H9 (cell line): Measurements from ENCODE around the gene MEPE. TPM values are rescaled to one million over a fixed set of nuclear protein-coding genes. Genes with fewer than 3 reads are reported as not detected.

Source experiments
- DNase-seq: peaks from one replicate; pipeline ENCODE4 v3.0.0-alpha.2; 2017
- H2AFZ ChIP-seq: one replicate; pipeline ENCODE4 v1.6.1; 2013; ENCODE audit warnings: mild to moderate bottlenecking, low read length, control low read depth, moderate library complexity
- H2AK5ac ChIP-seq: 2 replicates; pipeline ENCODE4 v1.6.1; 2013; ENCODE audit warnings: low read length, control low read depth, mixed read lengths; ENCODE audit not compliant: insufficient read length
- H2BK120ac ChIP-seq: one replicate; pipeline ENCODE4 v1.6.1; 2013; ENCODE audit warnings: low read depth, mild to moderate bottlenecking, low read length, control low read depth, inconsistent platforms; ENCODE audit not compliant: poor library complexity, severe bottlenecking
- H2BK12ac ChIP-seq: 2 replicates; pipeline ENCODE4 v1.6.1; 2013; ENCODE audit warnings: low read length, control low read depth, mixed read lengths, low read depth; ENCODE audit not compliant: insufficient read length
- H2BK15ac ChIP-seq: 2 replicates; pipeline ENCODE4 v1.6.1; 2013; ENCODE audit warnings: low read depth, low read length, control low read depth
- H2BK20ac ChIP-seq: one replicate; pipeline ENCODE4 v1.6.1; 2013; ENCODE audit warnings: low read depth, mild to moderate bottlenecking, low read length, control low read depth, inconsistent platforms; ENCODE audit not compliant: poor library complexity, severe bottlenecking
- H2BK5ac ChIP-seq: 2 replicates; pipeline ENCODE4 v1.6.1; 2013; ENCODE audit warnings: low read length, control low read depth, mixed read lengths; ENCODE audit not compliant: insufficient read length
- H3K14ac ChIP-seq: 2 replicates; pipeline ENCODE4 v1.6.1; 2013; ENCODE audit warnings: low read length, control low read depth; ENCODE audit not compliant: insufficient read depth
- H3K18ac ChIP-seq: 2 replicates; pipeline ENCODE4 v1.6.1; 2013; ENCODE audit warnings: low read depth, mild to moderate bottlenecking, mixed read lengths, low read length, control low read depth; ENCODE audit not compliant: insufficient read length
- H3K23ac ChIP-seq: 2 replicates; pipeline ENCODE4 v1.6.1; 2013; ENCODE audit warnings: low read length, control low read depth, mixed read lengths, low read depth; ENCODE audit not compliant: insufficient read length
- H3K23me2 ChIP-seq: 2 replicates; pipeline ENCODE4 v1.6.1; 2013; ENCODE audit warnings: low read depth, mild to moderate bottlenecking, mixed read lengths, low read length, control low read depth; ENCODE audit not compliant: insufficient read length, poor library complexity, severe bottlenecking
- H3K27ac ChIP-seq: 2 replicates; pipeline ENCODE4 v1.5.1; 2013; ENCODE audit warnings: low read length, control low read depth, mixed read lengths, low read depth; ENCODE audit not compliant: insufficient read length
- H3K27me3 ChIP-seq: 2 replicates; pipeline ENCODE4 v1.6.1; 2013; ENCODE audit warnings: low read length, control low read depth, inconsistent platforms; ENCODE audit not compliant: insufficient read depth
- H3K4ac ChIP-seq: 2 replicates; pipeline ENCODE4 v1.6.1; 2013; ENCODE audit warnings: low read depth, mild to moderate bottlenecking, control low read depth, inconsistent platforms, low read length, moderate library complexity
- H3K4me1 ChIP-seq: 2 replicates; pipeline ENCODE4 v1.6.1; 2013; ENCODE audit warnings: low read length, control low read depth, inconsistent platforms; ENCODE audit not compliant: insufficient read depth
- H3K4me2 ChIP-seq: 2 replicates; pipeline ENCODE4 v1.6.1; 2013; ENCODE audit warnings: low read length, control low read depth, mixed read lengths; ENCODE audit not compliant: insufficient read length, insufficient read depth
- H3K56ac ChIP-seq: 2 replicates; pipeline ENCODE4 v1.6.1; 2013; ENCODE audit warnings: low read depth, mild to moderate bottlenecking, mixed read lengths, low read length, control low read depth; ENCODE audit not compliant: insufficient read length
- H3K79me1 ChIP-seq: 2 replicates; pipeline ENCODE4 v1.6.1; 2013; ENCODE audit warnings: low read depth, mild to moderate bottlenecking, moderate library complexity, low read length, control low read depth, inconsistent platforms; ENCODE audit not compliant: insufficient read depth, poor library complexity, severe bottlenecking
- H3K79me2 ChIP-seq: 2 replicates; pipeline ENCODE4 v1.6.1; 2013; ENCODE audit warnings: low read length, control low read depth, inconsistent platforms; ENCODE audit not compliant: insufficient read depth
- H3K9ac ChIP-seq: 2 replicates; pipeline ENCODE4 v1.6.1; 2013; ENCODE audit warnings: low read length, control low read depth, mixed read lengths; ENCODE audit not compliant: insufficient read length; ENCODE audit errors: extremely low read depth
- H3K9me3 ChIP-seq: one replicate; pipeline ENCODE4 v1.6.1; 2013; ENCODE audit warnings: low read depth, low read length, inconsistent platforms; ENCODE audit not compliant: control insufficient read depth
- H3T11ph ChIP-seq: one replicate; pipeline ENCODE4 v1.6.1; 2013; ENCODE audit warnings: mild to moderate bottlenecking, low read length, control low read depth, inconsistent platforms
- H4K20me1 ChIP-seq: one replicate; pipeline ENCODE4 v1.6.1; 2013; ENCODE audit not compliant: control insufficient read depth, insufficient read length, insufficient read depth
- H4K5ac ChIP-seq: 2 replicates; pipeline ENCODE4 v1.6.1; 2013; ENCODE audit warnings: low read depth, mild to moderate bottlenecking, mixed read lengths, low read length, control low read depth; ENCODE audit not compliant: insufficient read length
- H4K8ac ChIP-seq: replicated peaks from 2 replicates; pipeline ENCODE4 v1.6.1; 2013; ENCODE audit warnings: low read length, control low read depth, mixed read lengths, low read depth; ENCODE audit not compliant: insufficient read length
- H4K91ac ChIP-seq: 2 replicates; pipeline ENCODE4 v1.6.1; 2013; ENCODE audit warnings: low read depth, mild to moderate bottlenecking, moderate library complexity, mixed read lengths, low read length, control low read depth; ENCODE audit not compliant: insufficient read length
- H3K27ac Mint-ChIP-seq, 3 experiments: 2 replicates in 2 of 3; 3 replicates in 1 of 3; pipeline ENCODE4 v1.8.0; 2020 to 2021; ENCODE audit warnings: mixed read lengths in 3 of 3, mild to moderate bottlenecking in 1 of 3, moderate library complexity in 1 of 3
- H3K27me3 Mint-ChIP-seq: 2 replicates; pipeline ENCODE4 v1.8.0; 2021; ENCODE audit warnings: low read depth, mild to moderate bottlenecking, moderate library complexity, mixed read lengths
- H3K36me3 Mint-ChIP-seq, 3 experiments: 2 replicates in 2 of 3; 3 replicates in 1 of 3; pipeline ENCODE4 v1.8.0; 2020 to 2021; ENCODE audit warnings: low read depth in 3 of 3, mixed read lengths in 3 of 3; ENCODE audit not compliant: insufficient read depth in 1 of 3
- H3K4me1 Mint-ChIP-seq, 2 experiments: 2 replicates each; pipeline ENCODE4 v1.8.0; 2020; ENCODE audit warnings: mixed read lengths in 2 of 2
- H3K4me3 Mint-ChIP-seq, 2 experiments: 2 replicates in 1 of 2; 3 replicates in 1 of 2; pipeline ENCODE4 v1.8.0; 2020 to 2021; ENCODE audit warnings: mild to moderate bottlenecking in 2 of 2, mixed read lengths in 2 of 2, moderate library complexity in 1 of 2
- H3K9me3 Mint-ChIP-seq, 2 experiments: 2 replicates in 1 of 2; 3 replicates in 1 of 2; pipeline ENCODE4 v1.8.0; 2020; ENCODE audit warnings: mild to moderate bottlenecking in 2 of 2, mixed read lengths in 2 of 2, moderate library complexity in 1 of 2
- WGBS: extraction: QIAGEN DNeasy Blood & Tissue Kit; methylation state at CpG from one replicate; pipeline ENCODE4 v1.1.7; 2013; ENCODE audit warnings: missing lambda C conversion rate, low lambda C conversion rate, mixed read lengths; ENCODE audit not compliant: insufficient read length; ENCODE audit errors: extremely low coverage; 5-methylcytosine and 5-hydroxymethylcytosine counted together
- total RNA-seq: library from RNA; stranded (reverse); gene quantifications from 2 replicates; pipeline ENCODE4 v1.2.1, GENCODE V29; 2021
- TF ChIP-seq, protein P1 (sequence below): fragments of 200-600 bp; sonication (generic); conservative IDR thresholded peaks from 3 replicates; pipeline ENCODE4 v1.8.0; 2021; ENCODE audit warnings: antibody characterized with exemption, mild to moderate bottlenecking

The MEPE gene
- total RNA-seq, 1 experiment from 2014 or later = not detected

DNA sequence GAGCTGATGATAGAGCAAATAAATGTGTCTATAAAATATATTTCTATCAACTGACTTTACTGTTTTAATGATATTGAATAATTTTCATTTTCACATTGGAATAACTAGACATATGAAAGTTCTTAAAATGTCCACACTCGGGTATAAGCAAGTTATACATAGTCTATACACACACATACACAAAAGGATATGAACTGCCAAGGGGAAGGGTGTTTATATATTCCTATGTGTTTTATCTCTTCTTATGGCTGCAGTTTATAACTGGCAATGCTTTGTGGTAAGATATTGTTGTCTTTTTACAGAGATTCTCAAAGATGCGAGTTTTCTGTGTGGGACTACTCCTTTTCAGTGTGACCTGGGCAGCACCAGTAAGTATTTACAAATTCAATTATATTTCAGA lies 1.6 kb downstream of the MEPE start:
- no peaks in the 10 kb centered on the region for H3K4me1 ChIP-seq
- H4K91ac ChIP-seq = no peak overlapping the region
- H3K4me1 Mint-ChIP-seq = peaks cover 17 to 26% of the 10 kb centered on the region in 2 experiments
- no peak overlapping the region for H3K4me2 ChIP-seq
- no peak overlapping the region for H2BK20ac ChIP-seq
- H3K18ac ChIP-seq = no peak overlapping the region
- H3K4me3 Mint-ChIP-seq = no peak overlapping the region
- H4K20me1 ChIP-seq = no peaks in the 10 kb centered on the region
- TF ChIP-seq, protein P1, sequence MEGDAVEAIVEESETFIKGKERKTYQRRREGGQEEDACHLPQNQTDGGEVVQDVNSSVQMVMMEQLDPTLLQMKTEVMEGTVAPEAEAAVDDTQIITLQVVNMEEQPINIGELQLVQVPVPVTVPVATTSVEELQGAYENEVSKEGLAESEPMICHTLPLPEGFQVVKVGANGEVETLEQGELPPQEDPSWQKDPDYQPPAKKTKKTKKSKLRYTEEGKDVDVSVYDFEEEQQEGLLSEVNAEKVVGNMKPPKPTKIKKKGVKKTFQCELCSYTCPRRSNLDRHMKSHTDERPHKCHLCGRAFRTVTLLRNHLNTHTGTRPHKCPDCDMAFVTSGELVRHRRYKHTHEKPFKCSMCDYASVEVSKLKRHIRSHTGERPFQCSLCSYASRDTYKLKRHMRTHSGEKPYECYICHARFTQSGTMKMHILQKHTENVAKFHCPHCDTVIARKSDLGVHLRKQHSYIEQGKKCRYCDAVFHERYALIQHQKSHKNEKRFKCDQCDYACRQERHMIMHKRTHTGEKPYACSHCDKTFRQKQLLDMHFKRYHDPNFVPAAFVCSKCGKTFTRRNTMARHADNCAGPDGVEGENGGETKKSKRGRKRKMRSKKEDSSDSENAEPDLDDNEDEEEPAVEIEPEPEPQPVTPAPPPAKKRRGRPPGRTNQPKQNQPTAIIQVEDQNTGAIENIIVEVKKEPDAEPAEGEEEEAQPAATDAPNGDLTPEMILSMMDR = no peak
- no peak overlapping the region for H3K9ac ChIP-seq
- H4K5ac ChIP-seq = no peak overlapping the region
- H3T11ph ChIP-seq = no peak overlapping the region
- no peak overlapping the region for H3K4ac ChIP-seq
- no peak overlapping the region for H2AK5ac ChIP-seq
- H3K9me3 ChIP-seq = no peaks in the 10 kb centered on the region
- no peak overlapping the region for H3K56ac ChIP-seq
- H2BK5ac ChIP-seq = no peak overlapping the region
- H3K36me3 Mint-ChIP-seq = peaks cover 0 to 5% (median 0%) of the 10 kb centered on the region in 3 experiments; a peak in 1 of 7 replicates
- no peak overlapping the region for H3K23ac ChIP-seq
- no peak overlapping the region for H2BK12ac ChIP-seq
- H3K27me3 Mint-ChIP-seq = no peaks in the 10 kb centered on the region
- no peak for DNase-seq
- H2BK15ac ChIP-seq = no peak overlapping the region
- no peak overlapping the region for H3K14ac ChIP-seq
- H3K79me1 ChIP-seq = no peaks in the 10 kb centered on the region
- no peak overlapping the region for H3K27ac ChIP-seq
- H3K79me2 ChIP-seq = no peaks in the 10 kb centered on the region
- WGBS = no CpG with 5 or more reads among the region's 2 CpGs
- no peak overlapping the region for H2AFZ ChIP-seq
- H3K27me3 ChIP-seq = no peaks in the 10 kb centered on the region
- no peak overlapping the region for H4K8ac ChIP-seq
- H3K23me2 ChIP-seq = no peaks in the 10 kb centered on the region
- H2BK120ac ChIP-seq = no peak overlapping the region
- no peaks in the 10 kb centered on the region for H3K9me3 Mint-ChIP-seq
- H3K27ac Mint-ChIP-seq = no peak overlapping the region
